ENCODE results near the gene INCA1.

INCA1 gene

GRCh38 chr17:4969551-4970173 is 27.7 kb downstream of the INCA1 start:
- DNase-seq (ENCODE audit: low read depth) = no peak

GRCh38 chr17:4969047-4969550 is 28.2 kb downstream of the INCA1 start:
- DNase-seq (ENCODE audit: low read depth) = no peak

GRCh38 chr17:4968486-4969046 is 28.8 kb downstream of the INCA1 start:
- DNase-seq (ENCODE audit: low read depth) = no peak

- peak; percentile 87 for DNase-seq (ENCODE audit: low read depth)
These were observed 29.5 kb downstream of the INCA1 start, which contains the start of gene SPAG7 for GRCh38 chr17:4967539-4968485. SPAG7 (minus strand) TSS chr17:4967817; CDS start chr17:4967804, 13 bp downstream.

- peak; percentile 96 for DNase-seq (ENCODE audit: low read depth)
These were observed 30.3 kb downstream of the INCA1 start for GRCh38 chr17:4966844-4967538.

- no peak for DNase-seq (ENCODE audit: low read depth)
These were observed 31.9 kb downstream of the INCA1 start for GRCh38 chr17:4965311-4965986.

GRCh38 chr17:4960279-4960922 is 36.9 kb downstream of the INCA1 start:
- DNase-seq (ENCODE audit: low read depth) = no peak

GRCh38 chr17:4959261-4959965 is 37.9 kb downstream of the INCA1 start:
- DNase-seq (ENCODE audit: low read depth) = no peak

GRCh38 chr17:4958102-4958501 is 39.2 kb downstream of the INCA1 start:
- DNase-seq (ENCODE audit: low read depth) = no peak

GRCh38 chr17:4956493-4957061 is 40.7 kb downstream of the INCA1 start:
- no peak for DNase-seq (ENCODE audit: low read depth)

GRCh38 chr17:4955091-4955490 is 42.2 kb downstream of the INCA1 start:
- DNase-seq (ENCODE audit: low read depth) = no peak

- DNase-seq (ENCODE audit: low read depth) = no peak
These were observed 43.8 kb downstream of the INCA1 start for GRCh38 chr17:4953451-4953961.

GRCh38 chr17:4951486-4951885 is 45.8 kb downstream of the INCA1 start:
- no peak for DNase-seq (ENCODE audit: low read depth)

GRCh38 chr17:4950746-4951204 is 46.5 kb downstream of the INCA1 start, which contains the start of gene ENO3:
ENO3 (plus strand) TSS chr17:4951119; CDS start chr17:4951830, 711 bp downstream.
- no peak for DNase-seq (ENCODE audit: low read depth)

GRCh38 chr17:4950075-4950745 is 47.1 kb downstream of the INCA1 start:
- no peak for DNase-seq (ENCODE audit: low read depth)

GRCh38 chr17:4949321-4950074 is 47.8 kb downstream of the INCA1 start:
- DNase-seq (ENCODE audit: low read depth) = peak; percentile 68

GRCh38 chr17:4948931-4949320 is 48.4 kb downstream of the INCA1 start:
- DNase-seq (ENCODE audit: low read depth) = peak; percentile 56

Data from T-helper 22 cell (primary cell).